AG04450 (cell line): Measurements from ENCODE around the gene PSMD13. TPM values are rescaled to one million over a fixed set of nuclear protein-coding genes. Genes with fewer than 3 reads are reported as not detected.

Experiments used
- CTCF ChIA-PET: fragments of 300-600, 350-600 bp; formaldehyde crosslinking; extraction: SDS; loops from one replicate; lab custom pipeline; 2022; ENCODE audit warnings: antibody characterized with exemption, inconsistent platforms; lab: Charles Lee
- POLR2A ChIA-PET: fragments of 350-600 bp; formaldehyde crosslinking; extraction: SDS; loops from one replicate; lab custom pipeline; 2021; ENCODE audit warnings: antibody characterized with exemption, inconsistent platforms; lab: Yijun Ruan, JAX
- DNase-seq: peaks from one replicate; pipeline ENCODE4 v3.0.0-alpha.2; 2011; ENCODE audit warnings: low read depth, low spot score
- H3K27ac ChIP-seq: one replicate; pipeline ENCODE4 v1.5.1; 2012; ENCODE audit warnings: low read depth, low read length, control low read depth
- H3K27me3 ChIP-seq: one replicate; pipeline ENCODE4 v1.6.0; 2012; ENCODE audit warnings: low read length; ENCODE audit not compliant: control insufficient read depth, insufficient read depth
- H3K4me3 ChIP-seq: 2 replicates; pipeline ENCODE4 v1.5.1; 2011; ENCODE audit warnings: mild to moderate bottlenecking, low read depth, low read length, control low read depth
- H3K9me3 ChIP-seq: 2 replicates; pipeline ENCODE4 v1.5.1; 2012; ENCODE audit warnings: low read length; ENCODE audit not compliant: control insufficient read depth, insufficient read depth
- CTCF ChIP-seq: IDR thresholded peaks from 2 replicates; pipeline ENCODE4 v1.5.1; 2011; ENCODE audit warnings: low read depth, low read length, control low read depth, inconsistent platforms
- polyA plus RNA-seq: library from polyadenylated mRNA; depleted of rRNA; stranded (reverse); fragments of >200 nt; gene quantifications from 2 replicates; pipeline ENCODE4 v1.2.3, GENCODE V29; 2011

PSMD13 gene
- polyA plus RNA-seq, 1 experiment, result 148 TPM

GRCh38 chr11:200224-201003 lies 36.4 kb upstream of the PSMD13 start:
- CTCF ChIA-PET, result no interaction called here
- no peak for TF ChIP-seq CTCF

GRCh38 chr11:201966-202365 lies 34.8 kb upstream of the PSMD13 start:
- H3K27me3 ChIP-seq, result no peaks in the 10 kb centered on the region
- ChIA-PET POLR2A (no interaction called here), CTCF (no interaction called here)
- TF ChIP-seq CTCF, result no peak
- no peak for DNase-seq
- H3K27ac ChIP-seq, result no peak overlapping the region
- H3K4me3 ChIP-seq, result no peak overlapping the region
- no peaks in the 10 kb centered on the region; the same call in 1 of the 2 replicates for H3K9me3 ChIP-seq

More at GRCh38 chr11:200224-201003, 36.4 kb upstream of the PSMD13 start:
- POLR2A ChIA-PET, result no interaction called here
- Histone ChIP-seq H3K27ac (no peak overlapping the region), H3K4me3 (no peak overlapping the region), H3K27me3 (no peaks in the 10 kb centered on the region), H3K9me3 (no peaks in the 10 kb centered on the region; the same call in 1 of the 2 replicates)
- no peak for DNase-seq

- Histone ChIP-seq H3K27me3 (no peaks in the 10 kb centered on the region), H3K27ac (no peak overlapping the region), H3K4me3 (no peak overlapping the region), H3K9me3 (no peaks in the 10 kb centered on the region; the same call in 1 of the 2 replicates)
- no peak for TF ChIP-seq CTCF
- POLR2A ChIA-PET, result no interaction called here
- CTCF ChIA-PET, result no interaction called here
- no peak for DNase-seq
These were observed 34.3 kb upstream of the PSMD13 start for GRCh38 chr11:202490-202889.

- CTCF ChIA-PET, result interaction anchor here (0.6 kb wide), 1 partner anchor 160 kb away, joined by 6 read pairs; no protein-coding TSS in a partner anchor
- H3K4me3 ChIP-seq, result no peak overlapping the region
- no peaks in the 10 kb centered on the region; the same call in 1 of the 2 replicates for H3K9me3 ChIP-seq
- TF ChIP-seq CTCF, result no peak
- DNase-seq, result no peak
- no peak overlapping the region for H3K27ac ChIP-seq
- no peaks in the 10 kb centered on the region for H3K27me3 ChIP-seq
- POLR2A ChIA-PET, result no interaction called here
These were observed 33.5 kb upstream of the PSMD13 start for GRCh38 chr11:203056-203944.
